GM10266 (cell line): ENCODE measurements around the gene CLDN14.

Experiments
- DNase-seq: peaks from one replicate; pipeline ENCODE4 v3.0.0; 2012; ENCODE audit errors: extremely low spot score
- TF ChIP-seq, protein P1 (sequence below): IDR thresholded peaks from 2 replicates; pipeline ENCODE4 v1.5.1; 2012; ENCODE audit warnings: mild to moderate bottlenecking, low read depth; ENCODE audit not compliant: control insufficient read depth, insufficient read depth; ENCODE audit errors: missing control alignments

CLDN14 gene

DNA sequence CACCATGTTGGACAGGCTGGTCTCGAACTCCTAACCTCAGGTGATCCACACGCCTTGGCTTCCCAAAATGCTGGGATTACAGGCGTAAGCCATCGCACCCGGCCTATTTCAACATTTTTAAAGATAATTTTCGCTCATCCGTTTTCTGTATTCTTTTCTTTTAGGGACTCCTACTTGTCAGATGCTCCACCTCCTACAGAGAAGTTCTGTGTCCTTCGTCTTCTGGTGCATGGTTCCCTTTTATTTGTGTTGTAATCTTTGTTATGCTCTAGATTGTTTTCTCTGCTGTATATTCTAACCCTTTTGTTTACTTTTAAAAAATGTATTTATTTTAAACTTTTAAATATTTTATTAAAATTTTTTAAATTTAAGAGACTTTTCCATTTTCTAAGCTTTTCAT lies 28.4 kb downstream of the CLDN14 start:
- DNase-seq = no peak
- TF ChIP-seq, protein P1, sequence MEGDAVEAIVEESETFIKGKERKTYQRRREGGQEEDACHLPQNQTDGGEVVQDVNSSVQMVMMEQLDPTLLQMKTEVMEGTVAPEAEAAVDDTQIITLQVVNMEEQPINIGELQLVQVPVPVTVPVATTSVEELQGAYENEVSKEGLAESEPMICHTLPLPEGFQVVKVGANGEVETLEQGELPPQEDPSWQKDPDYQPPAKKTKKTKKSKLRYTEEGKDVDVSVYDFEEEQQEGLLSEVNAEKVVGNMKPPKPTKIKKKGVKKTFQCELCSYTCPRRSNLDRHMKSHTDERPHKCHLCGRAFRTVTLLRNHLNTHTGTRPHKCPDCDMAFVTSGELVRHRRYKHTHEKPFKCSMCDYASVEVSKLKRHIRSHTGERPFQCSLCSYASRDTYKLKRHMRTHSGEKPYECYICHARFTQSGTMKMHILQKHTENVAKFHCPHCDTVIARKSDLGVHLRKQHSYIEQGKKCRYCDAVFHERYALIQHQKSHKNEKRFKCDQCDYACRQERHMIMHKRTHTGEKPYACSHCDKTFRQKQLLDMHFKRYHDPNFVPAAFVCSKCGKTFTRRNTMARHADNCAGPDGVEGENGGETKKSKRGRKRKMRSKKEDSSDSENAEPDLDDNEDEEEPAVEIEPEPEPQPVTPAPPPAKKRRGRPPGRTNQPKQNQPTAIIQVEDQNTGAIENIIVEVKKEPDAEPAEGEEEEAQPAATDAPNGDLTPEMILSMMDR = no peak

DNA sequence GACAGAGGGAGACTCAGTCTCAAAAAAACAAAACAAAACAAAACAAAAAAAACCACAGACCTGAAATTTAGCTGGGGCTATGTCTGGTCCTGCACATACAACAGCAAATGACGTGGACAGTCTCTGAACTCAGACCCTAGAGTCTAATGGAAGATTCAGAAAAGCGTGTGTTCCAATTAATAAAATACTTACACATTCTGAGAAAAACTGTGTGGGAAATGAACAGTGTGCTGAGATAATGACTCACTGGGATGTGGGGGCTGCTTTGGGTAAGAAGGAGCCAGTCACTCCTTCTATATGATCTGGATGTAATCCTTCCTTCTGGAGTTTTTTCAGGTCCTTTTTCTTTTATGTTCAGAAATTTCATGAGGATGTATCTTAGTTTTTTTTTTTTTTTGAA lies 29.4 kb downstream of the CLDN14 start:
- DNase-seq = no peak
- TF ChIP-seq, protein P1 = no peak

DNA sequence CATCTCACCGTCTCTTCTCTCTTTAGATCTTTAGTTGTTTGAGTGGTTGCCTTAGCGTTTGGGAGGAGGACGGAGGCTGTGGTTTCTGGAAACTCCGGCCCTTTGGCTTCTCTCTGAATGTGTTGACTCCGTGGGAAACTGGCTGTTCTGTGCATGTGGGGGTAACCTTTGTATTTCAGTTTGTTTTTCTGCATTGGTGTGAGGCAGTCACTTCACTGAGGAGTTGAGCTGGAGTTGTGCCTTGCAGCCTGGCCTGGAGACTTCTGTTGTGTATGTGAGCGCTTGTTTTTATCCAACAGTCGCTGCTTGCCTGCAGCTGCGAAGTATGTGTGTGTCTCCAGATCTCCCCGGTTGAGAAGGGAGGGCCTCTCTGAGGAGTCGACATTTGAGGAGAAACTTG lies 33.6 kb downstream of the CLDN14 start:
- DNase-seq = no peak
- TF ChIP-seq, protein P1 = no peak

DNA sequence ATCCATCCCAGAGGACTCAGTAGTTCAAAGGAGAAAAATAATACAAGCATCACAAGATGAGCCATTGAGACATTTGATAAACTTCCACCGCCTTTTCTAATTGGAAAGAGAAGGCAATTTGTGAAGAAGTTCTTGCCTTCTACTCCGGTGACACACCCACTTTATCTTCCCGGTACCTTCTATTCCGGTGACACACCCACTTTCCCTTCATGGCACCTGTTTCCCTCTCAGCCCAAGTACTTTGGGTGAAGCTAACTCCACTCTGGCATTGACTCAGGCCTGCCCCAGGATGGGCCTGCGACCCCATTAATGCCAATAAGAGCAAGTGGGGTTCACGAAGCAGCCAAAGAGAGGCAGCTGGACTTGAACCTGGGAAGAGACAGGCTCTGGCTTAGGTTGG lies 38.2 kb downstream of the CLDN14 start:
- TF ChIP-seq, protein P1 = no peak
- DNase-seq = no peak

DNA sequence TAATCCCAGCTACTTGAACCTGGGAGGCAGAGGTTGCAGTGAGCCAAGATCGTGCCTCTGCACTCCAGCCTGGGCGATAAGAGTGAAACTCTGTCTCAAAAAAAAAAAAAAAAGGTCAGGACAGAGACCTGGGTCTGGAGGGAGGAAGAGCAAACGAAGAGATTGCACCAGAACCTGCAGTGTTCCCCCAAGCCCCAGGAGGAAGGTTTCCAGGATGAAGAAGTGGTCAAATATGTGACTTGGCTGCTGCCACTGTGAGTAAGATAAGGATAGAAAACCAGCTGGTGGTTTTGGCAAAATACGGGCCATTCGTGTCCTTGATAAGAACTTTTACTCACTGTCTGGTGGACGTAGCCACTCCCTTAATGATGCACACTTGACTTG lies 42.2 kb downstream of the CLDN14 start:
- TF ChIP-seq, protein P1 = no peak
- DNase-seq = no peak

DNA sequence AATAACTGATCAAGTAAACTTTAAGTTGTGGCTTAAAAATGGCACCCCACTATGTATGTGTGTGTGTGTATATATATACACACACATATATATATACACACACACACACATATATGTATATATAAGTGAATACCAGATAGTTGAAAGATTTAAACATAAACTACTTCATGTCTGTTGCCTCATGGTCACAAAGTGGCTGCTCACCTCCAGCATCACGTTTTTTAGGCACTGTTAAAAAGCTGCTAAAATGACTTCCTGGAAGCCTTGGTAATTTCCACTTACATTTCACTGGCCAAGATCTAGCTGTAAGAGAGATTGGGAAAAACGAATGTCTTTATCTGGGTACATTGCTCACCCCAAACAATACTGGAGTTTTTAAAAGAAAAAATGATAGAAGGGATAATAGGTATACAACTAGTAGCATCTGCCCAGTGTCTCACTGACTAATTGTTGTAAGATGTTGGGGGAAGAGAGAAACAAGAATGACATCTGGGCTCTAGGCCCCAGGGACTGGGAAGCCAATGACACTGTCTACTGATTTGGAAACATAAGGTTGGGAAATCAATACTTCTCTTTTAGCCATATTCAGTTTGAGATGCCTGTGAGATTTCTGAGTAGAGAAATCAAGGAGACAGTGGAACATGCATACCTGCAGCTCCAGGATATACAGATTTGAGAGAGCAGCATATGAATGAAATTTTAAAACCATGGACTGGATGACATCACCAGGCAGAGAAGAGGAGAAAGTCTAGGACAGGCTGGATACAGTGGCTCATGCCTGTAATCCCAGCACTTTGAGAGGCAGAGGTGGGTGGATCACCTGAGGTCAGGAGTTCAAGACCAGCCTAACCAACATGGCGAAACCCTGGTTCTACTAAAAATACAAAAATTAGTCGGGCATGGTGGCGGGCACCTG lies 42.8 kb downstream of the CLDN14 start:
- no peak for DNase-seq
- TF ChIP-seq, protein P1 = no peak

DNA sequence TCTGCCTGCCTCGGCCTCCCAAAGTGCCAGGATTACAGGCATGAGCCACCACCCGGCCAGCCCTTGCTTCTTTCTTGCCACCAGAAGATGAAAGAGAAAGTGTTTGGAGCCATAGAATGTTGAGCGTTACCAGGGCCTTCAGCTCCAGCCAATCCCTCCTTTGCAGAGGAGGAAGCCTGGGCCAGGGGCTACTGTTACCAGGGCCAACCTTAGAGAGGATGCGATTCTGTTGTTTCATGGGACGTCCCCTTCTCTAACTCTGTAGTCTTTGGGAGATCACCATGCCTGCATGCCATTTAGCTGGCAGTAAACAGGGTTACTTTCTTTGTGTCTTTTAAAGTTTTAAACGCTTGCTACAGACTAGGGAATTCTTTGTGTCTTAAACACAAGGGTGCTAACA lies 45.8 kb downstream of the CLDN14 start:
- TF ChIP-seq, protein P1 = no peak
- DNase-seq = no peak
